Measurements from ENCODE around the gene SPDYE6. TPM values are rescaled to one million over a fixed set of nuclear protein-coding genes. Genes with fewer than 3 reads are reported as not detected.
A peak's percentile ranks its signal among the peaks of the same experiment; 100 is the strongest.

Gene SPDYE6
- total RNA-seq, 1 donor, result not detected

- no peak for TF ChIP-seq CTCF (IDR thresholded peaks at IDR 0.05; ENCODE audit: insufficient read depth, low read depth, low read length)
- peak; percentile 94 for DNase-seq (ENCODE audit: low read depth)
- H3K4me3 ChIP-seq (ENCODE audit: low read depth, low read length), result peak within 1 kb of the TSS; percentile 97
Measured at GRCh38 chr7:102395873-102396709, 39.8 kb upstream of the SPDYE6 start, which contains the start of gene PRKRIP1. PRKRIP1 (plus strand) TSS chr7:102396363; CDS start chr7:102396412, 49 bp downstream.

GRCh38 chr7:102395592-102395872 is 39.3 kb upstream of the SPDYE6 start:
- H3K4me3 ChIP-seq (ENCODE audit: low read depth, low read length), result peak overlapping the region; percentile 97
- no peak for DNase-seq (ENCODE audit: low read depth)
- no peak for TF ChIP-seq CTCF (IDR thresholded peaks at IDR 0.05; ENCODE audit: insufficient read depth, low read depth, low read length)

- DNase-seq (ENCODE audit: low read depth), result no peak
- no peak overlapping the region for H3K4me3 ChIP-seq (ENCODE audit: low read depth, low read length)
- no peak for TF ChIP-seq CTCF (IDR thresholded peaks at IDR 0.05; ENCODE audit: insufficient read depth, low read depth, low read length)
Measured at GRCh38 chr7:102393467-102393866, 37.2 kb upstream of the SPDYE6 start.

GRCh38 chr7:102392330-102392729 is 36.1 kb upstream of the SPDYE6 start:
- TF ChIP-seq CTCF (IDR thresholded peaks at IDR 0.05; ENCODE audit: insufficient read depth, low read depth, low read length), result no peak
- DNase-seq (ENCODE audit: low read depth), result no peak
- H3K4me3 ChIP-seq (ENCODE audit: low read depth, low read length), result no peak overlapping the region

- TF ChIP-seq CTCF (IDR thresholded peaks at IDR 0.05; ENCODE audit: insufficient read depth, low read depth, low read length), result peak; percentile 92
- no peak overlapping the region for H3K4me3 ChIP-seq (ENCODE audit: low read depth, low read length)
- peak; percentile 77 for DNase-seq (ENCODE audit: low read depth)
Measured at GRCh38 chr7:102390697-102391484, 34.6 kb upstream of the SPDYE6 start.

- TF ChIP-seq CTCF (IDR thresholded peaks at IDR 0.05; ENCODE audit: insufficient read depth, low read depth, low read length), result no peak
- DNase-seq (ENCODE audit: low read depth), result no peak
- H3K4me3 ChIP-seq (ENCODE audit: low read depth, low read length), result no peak overlapping the region
Measured at GRCh38 chr7:102389810-102390209, 33.6 kb upstream of the SPDYE6 start.

Measured in fibroblast of villous mesenchyme (primary cell).